WERI-Rb-1 (cell line): ENCODE data around the gene PPP1R11.

Source experiments
- DNase-seq: peaks from one replicate; pipeline ENCODE4 v3.0.0-alpha.2; 2020
- H3K27ac ChIP-seq: fragments of 250-450 bp; sonication (Bioruptor Pico); 2 replicates; pipeline ENCODE4 v1.5.1; 2020; ENCODE audit warnings: mild to moderate bottlenecking, moderate library complexity
- H3K27me3 ChIP-seq: fragments of 250-450 bp; sonication (Bioruptor Pico); 2 replicates; pipeline ENCODE4 v1.5.1; 2021; ENCODE audit warnings: mild to moderate bottlenecking, low read depth, moderate library complexity; ENCODE audit not compliant: insufficient read depth, severe bottlenecking
- H3K36me3 ChIP-seq: fragments of 250-450 bp; sonication (Bioruptor Pico); 2 replicates; pipeline ENCODE4 v1.5.1; 2020; ENCODE audit warnings: mild to moderate bottlenecking, moderate library complexity
- H3K4me3 ChIP-seq: 2 replicates; pipeline ENCODE4 v1.5.1; 2011; ENCODE audit warnings: low read depth, mild to moderate bottlenecking, control low read depth, low read length
- H3K9me3 ChIP-seq: fragments of 250-450 bp; sonication (Bioruptor Pico); 2 replicates; pipeline ENCODE4 v1.5.1; 2021; ENCODE audit warnings: mild to moderate bottlenecking, moderate library complexity; ENCODE audit not compliant: severe bottlenecking
- CTCF ChIP-seq: IDR thresholded peaks from 2 replicates; pipeline ENCODE4 v1.5.1; 2011; ENCODE audit warnings: low read depth, mild to moderate bottlenecking, control low read depth, inconsistent platforms, low read length

The PPP1R11 gene

GRCh38 chr6:30077218-30077617 lies 10.2 kb downstream of the PPP1R11 start:
- Histone ChIP-seq H3K27me3 (peaks cover 79% of the 10 kb centered on the region), H3K27ac (no peak overlapping the region)

GRCh38 chr6:30087876-30088275 lies 20.9 kb downstream of the PPP1R11 start:
- H3K9me3 ChIP-seq: peaks cover 14% of the 10 kb centered on the region

More at GRCh38 chr6:30077218-30077617, 10.2 kb downstream of the PPP1R11 start:
- no peak for DNase-seq
- no peak overlapping the region for H3K4me3 ChIP-seq
- no peaks in the 10 kb centered on the region for H3K36me3 ChIP-seq
- peaks cover 9% of the 10 kb centered on the region for H3K9me3 ChIP-seq
- no peak for TF ChIP-seq CTCF

GRCh38 chr6:30091577-30092381 lies 24.8 kb downstream of the PPP1R11 start:
- no peaks in the 10 kb centered on the region for H3K36me3 ChIP-seq
- peaks cover 6% of the 10 kb centered on the region for H3K9me3 ChIP-seq
- no peak for DNase-seq
- peaks cover 100% of the 10 kb centered on the region for H3K27me3 ChIP-seq
- TF ChIP-seq CTCF: no peak
- no peak overlapping the region for H3K4me3 ChIP-seq
- no peak overlapping the region for H3K27ac ChIP-seq

More at GRCh38 chr6:30087876-30088275, 20.9 kb downstream of the PPP1R11 start:
- no peak for DNase-seq
- no peak overlapping the region for H3K4me3 ChIP-seq
- peaks cover 86% of the 10 kb centered on the region for H3K27me3 ChIP-seq
- no peak for TF ChIP-seq CTCF
- no peak overlapping the region for H3K27ac ChIP-seq
- no peaks in the 10 kb centered on the region for H3K36me3 ChIP-seq

- H3K27ac ChIP-seq: no peak overlapping the region
- H3K9me3 ChIP-seq: no peaks in the 10 kb centered on the region
- peaks cover 100% of the 10 kb centered on the region for H3K27me3 ChIP-seq
- H3K36me3 ChIP-seq: no peaks in the 10 kb centered on the region
- H3K4me3 ChIP-seq: no peak overlapping the region
- no peak for DNase-seq
- TF ChIP-seq CTCF: no peak
These were observed 26.0 kb downstream of the PPP1R11 start for GRCh38 chr6:30092852-30093543.

GRCh38 chr6:30093951-30094661 lies 27.1 kb downstream of the PPP1R11 start:
- Histone ChIP-seq H3K27me3 (peaks cover 98% of the 10 kb centered on the region), H3K9me3 (no peaks in the 10 kb centered on the region), H3K27ac (no peak overlapping the region), H3K36me3 (no peaks in the 10 kb centered on the region), H3K4me3 (no peak overlapping the region)
- no peak for DNase-seq
- no peak for TF ChIP-seq CTCF
